A549 (cell line): Measurements from ENCODE around the gene ANKRD18B. TPM values are rescaled to one million over a fixed set of nuclear protein-coding genes. Genes with fewer than 3 reads are reported as not detected.
"Not testable (repeated sequence)": the region's sequence is repeated elsewhere in the genome, so short reads cannot be mapped to it uniquely, and the experiment has no call there.

Experiments
- ATAC-seq, 2 experiments: fragments of 200-7000 bp in 1 of 2; fragments of >200 bp in 1 of 2; cut with Nextera tagmentation in 1 of 2; cut with Tn5 transposase in 1 of 2; 3 replicates each; pipeline versions ENCODE4 v1.8.0 to v1.9.1; 2018 to 2020; ENCODE audit warnings: mild to moderate bottlenecking in 1 of 2, moderate library complexity in 1 of 2
- CTCF ChIA-PET: fragments of 300-600 bp; sonication (Branson Sonifier 250); formaldehyde crosslinking; extraction: SDS; loops from one replicate; lab custom pipeline; 2021; ENCODE audit warnings: antibody characterized with exemption, inconsistent platforms; lab: Yijun Ruan, JAX
- POLR2A ChIA-PET: fragments of 350-600 bp; formaldehyde crosslinking; extraction: SDS; loops from one replicate; lab custom pipeline; 2021; ENCODE audit warnings: antibody characterized with exemption, inconsistent platforms; lab: Yijun Ruan, JAX
- DNase-seq, 2 experiments: peaks; one replicate each; pipeline versions ENCODE4 v3.0.0 to v3.0.0-alpha.2; 2011 to 2016; ENCODE audit warnings: low read depth in 1 of 2, low spot score in 1 of 2
- FAIRE-seq: peaks from 2 replicates; lab custom pipeline; 2011; peaks lifted over from hg19 to GRCh38; lab: Jason Lieb, UNC
- H3K27ac ChIP-seq, 2 experiments: fragments of >200 bp; sonication (Bioruptor Twin); formaldehyde crosslinking; 3 replicates each; pipeline ENCODE4 v1.5.1; 2016 to 2017
- H3K4me1 ChIP-seq: fragments of >200 bp; sonication (Bioruptor Twin); formaldehyde crosslinking; 3 replicates; pipeline ENCODE4 v1.6.1; 2016
- H3K4me2 ChIP-seq: fragments of >200 bp; sonication (Bioruptor Twin); formaldehyde crosslinking; 3 replicates; pipeline ENCODE4 v1.6.1; 2016
- H3K4me3 ChIP-seq: fragments of >200 bp; sonication (Bioruptor Twin); formaldehyde crosslinking; 3 replicates; pipeline ENCODE4 v1.5.1; 2016
- H3K9me3 ChIP-seq: fragments of >200 bp; sonication (Bioruptor Twin); formaldehyde crosslinking; 3 replicates; pipeline ENCODE4 v1.6.1; 2016
- CBX8 ChIP-seq: fragments of 200-600 bp; sonication (generic); IDR thresholded peaks from 2 replicates; pipeline ENCODE4 v1.6.1; 2016
- CEBPB ChIP-seq, 2 experiments: fragments of >200 bp in 1 of 2; sonication (Bioruptor Twin) in 1 of 2; formaldehyde crosslinking in 1 of 2; IDR thresholded peaks; 2 replicates each; pipeline ENCODE4 v1.6.1; 2012 to 2016
- E2F6 ChIP-seq: IDR thresholded peaks from 2 replicates; pipeline ENCODE4 v1.6.1; 2012; ENCODE audit warnings: low read depth, borderline replicate concordance
- FOXS1 ChIP-seq: fragments of 250-450 bp; sonication (Bioruptor Pico); IDR thresholded peaks from 2 replicates; pipeline ENCODE4 v1.5.0; 2020; ENCODE audit warnings: mild to moderate bottlenecking, moderate library complexity
- JUN ChIP-seq, 2 experiments: fragments of >200 bp; sonication (Bioruptor Twin); formaldehyde crosslinking; IDR thresholded peaks; 2 replicates in 1 of 2; 3 replicates in 1 of 2; pipeline ENCODE4 v1.6.1; 2016 to 2017
- PHF8 ChIP-seq: fragments of 200-600 bp; sonication (generic); IDR thresholded peaks from 2 replicates; pipeline ENCODE4 v1.6.1; 2016; ENCODE audit warnings: low read depth, mild to moderate bottlenecking, antibody characterized with exemption, moderate library complexity, borderline replicate concordance
- POLR2A ChIP-seq: IDR thresholded peaks from 2 replicates; pipeline ENCODE4 v1.6.1; 2012; ENCODE audit warnings: mild to moderate bottlenecking, low read length
- RCOR1 ChIP-seq: fragments of 150-350 bp; IDR thresholded peaks from 2 replicates; pipeline ENCODE4 v1.6.1; 2014; ENCODE audit warnings: antibody characterized with exemption, low read length, low read depth
- ZNF302 ChIP-seq: fragments of 250-450 bp; sonication (Bioruptor Pico); IDR thresholded peaks from 2 replicates; pipeline ENCODE4 v1.9.0; 2021; ENCODE audit warnings: inconsistent platforms, mild to moderate bottlenecking, moderate library complexity
- WGBS: methylation state at CpG from one replicate; pipeline ENCODE4 v1.1.6; 2017; ENCODE audit errors: missing lambda C conversion rate; 5-methylcytosine and 5-hydroxymethylcytosine counted together
- polyA plus RNA-seq, 4 experiments: library from polyadenylated mRNA; depleted of rRNA in 3 of 4; stranded (reverse); fragments of >200 nt; fragmentation: RNase III in 1 of 4; extraction: RNeasy Plus Mini Kit Qiagen cat#74134 plus additional on column Dnase treatment in 1 of 4; gene quantifications; 2 replicates in 3 of 4; 3 replicates in 1 of 4; pipeline ENCODE4 v1.2.3, GENCODE V29; 2011 to 2017
- TF ChIP-seq, protein P1 (sequence below): fragments of >200 bp; sonication (Bioruptor Twin); formaldehyde crosslinking; IDR thresholded peaks from 3 replicates; pipeline ENCODE4 v1.6.1; 2016
- TF ChIP-seq, protein P2 (sequence below): IDR thresholded peaks from 2 replicates; pipeline ENCODE4 v1.6.1; 2012
- TF ChIP-seq, protein P3 (sequence below): fragments of 250-450 bp; sonication (Bioruptor Pico); IDR thresholded peaks from 2 replicates; pipeline ENCODE4 v1.5.0; 2020; ENCODE audit warnings: low read depth, mild to moderate bottlenecking, moderate library complexity

ANKRD18B gene
- polyA plus RNA-seq, 2 of the 4 experiments (the other 2 are of a cell fraction), result 5.6 to 12.6 TPM

- TF ChIP-seq, protein P1, sequence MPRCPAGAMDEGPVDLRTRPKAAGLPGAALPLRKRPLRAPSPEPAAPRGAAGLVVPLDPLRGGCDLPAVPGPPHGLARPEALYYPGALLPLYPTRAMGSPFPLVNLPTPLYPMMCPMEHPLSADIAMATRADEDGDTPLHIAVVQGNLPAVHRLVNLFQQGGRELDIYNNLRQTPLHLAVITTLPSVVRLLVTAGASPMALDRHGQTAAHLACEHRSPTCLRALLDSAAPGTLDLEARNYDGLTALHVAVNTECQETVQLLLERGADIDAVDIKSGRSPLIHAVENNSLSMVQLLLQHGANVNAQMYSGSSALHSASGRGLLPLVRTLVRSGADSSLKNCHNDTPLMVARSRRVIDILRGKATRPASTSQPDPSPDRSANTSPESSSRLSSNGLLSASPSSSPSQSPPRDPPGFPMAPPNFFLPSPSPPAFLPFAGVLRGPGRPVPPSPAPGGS, result 0 out of 3 replicates have a peak, but pooled peaks have one; percentile 56
- TF ChIP-seq FOXS1 (CRISPR knock-in tag), result no peak
- TF ChIP-seq, all 56 proteins: peak for 12
These were observed 17.3 kb upstream of the ANKRD18B start (continued) for GRCh38 chr9:33506626-33507370.

DNA sequence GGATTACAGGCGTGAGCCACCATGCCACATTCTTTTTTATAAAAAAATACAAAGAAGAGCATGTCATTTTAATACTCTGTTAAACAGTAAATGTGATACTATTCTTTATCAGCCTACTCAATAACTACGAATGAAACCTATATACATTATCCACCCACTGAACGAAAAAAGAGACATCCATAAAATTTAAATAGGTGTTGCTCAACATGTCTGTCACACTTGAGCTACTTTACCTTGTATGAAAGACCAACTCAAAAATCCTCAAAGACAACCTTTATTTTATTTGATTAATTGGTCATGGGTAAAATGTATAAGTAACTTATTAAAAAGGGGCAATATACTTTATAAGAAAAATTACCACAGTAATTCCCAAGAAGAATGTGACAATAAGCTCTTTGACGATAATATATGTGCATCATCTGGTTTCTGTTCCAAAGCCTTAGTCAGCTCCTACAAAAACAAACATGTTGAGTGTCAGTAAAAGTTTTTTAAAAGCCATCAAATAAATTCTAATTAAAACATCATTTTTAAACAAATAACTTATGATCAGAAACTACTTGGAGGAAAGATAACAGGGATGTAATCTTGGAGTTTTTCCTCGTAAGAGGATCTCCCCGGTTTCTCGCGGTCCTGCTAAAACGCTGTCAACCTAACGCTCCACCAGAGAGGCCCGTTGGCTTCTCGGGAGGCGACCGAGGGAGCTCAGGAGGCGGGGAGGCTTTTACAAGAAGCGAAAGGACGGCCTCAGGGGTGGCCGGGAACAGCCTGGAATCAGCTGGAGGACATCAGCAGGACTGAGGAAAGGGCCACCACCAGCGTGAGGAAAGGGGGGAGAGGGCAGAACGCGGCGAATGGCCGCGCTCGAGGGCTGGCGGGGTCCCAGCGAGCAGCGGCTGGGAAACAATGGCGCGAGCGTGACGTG is 13.5 kb upstream of the ANKRD18B start:
- WGBS, result 5% methylated on average over 32 of the region's 32 CpGs
- Histone ChIP-seq H3K4me1 (peaks cover 50% of the 10 kb centered on the region), H3K4me3 (peak overlapping the region; percentile 45), H3K9me3 (no peaks in the 10 kb centered on the region), H3K4me2 (peak overlapping the region; percentile 76), H3K27ac (peak overlapping the region; percentile 87 to 95)
- FAIRE-seq (no peak), ATAC-seq (peak; percentile 81 to 82), DNase-seq (peak; percentile 51 to 67)
- CTCF ChIA-PET, result interaction anchor here (1.2 to 2.0 kb wide), 3 partner anchors 9 to 14 kb away, joined by 4 read pairs; partner anchors contain the start of gene ANKRD18B
- TF ChIP-seq JUN (IDR thresholded peaks at IDR 0.05) (peak in 1 of 2 experiments; percentile 52; a peak in 1 of 5 replicates), CBX8 (no peak), FOXS1 (CRISPR knock-in tag) (no peak), CEBPB (IDR thresholded peaks at IDR 0.05) (peak in 1 of 2 experiments; percentile 62; a peak in 2 of 4 replicates), E2F6 (peak; percentile 35; the same call in 1 of the 2 replicates), PHF8 (peak; percentile 94), ZNF302 (no peak), RCOR1 (no peak), POLR2A (peak; percentile 82)
- TF ChIP-seq, protein P2, sequence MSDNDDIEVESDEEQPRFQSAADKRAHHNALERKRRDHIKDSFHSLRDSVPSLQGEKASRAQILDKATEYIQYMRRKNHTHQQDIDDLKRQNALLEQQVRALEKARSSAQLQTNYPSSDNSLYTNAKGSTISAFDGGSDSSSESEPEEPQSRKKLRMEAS, result peak; percentile 67
- TF ChIP-seq, protein P3, sequence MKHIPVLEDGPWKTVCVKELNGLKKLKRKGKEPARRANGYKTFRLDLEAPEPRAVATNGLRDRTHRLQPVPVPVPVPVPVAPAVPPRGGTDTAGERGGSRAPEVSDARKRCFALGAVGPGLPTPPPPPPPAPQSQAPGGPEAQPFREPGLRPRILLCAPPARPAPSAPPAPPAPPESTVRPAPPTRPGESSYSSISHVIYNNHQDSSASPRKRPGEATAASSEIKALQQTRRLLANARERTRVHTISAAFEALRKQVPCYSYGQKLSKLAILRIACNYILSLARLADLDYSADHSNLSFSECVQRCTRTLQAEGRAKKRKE (CRISPR knock-in tag), result peak; percentile 50; the same call in 1 of the 2 replicates
- TF ChIP-seq, all 56 proteins: peak for 7
- POLR2A ChIA-PET, result interaction anchor here (1.3 kb wide), 2 partner anchors 13 to 37 kb away, joined by 6 to 11 read pairs; partner anchors contain the start of genes ANKRD18B and NOL6

GRCh38 chr9:33511184-33511517 is 12.9 kb upstream of the ANKRD18B start:
- DNase-seq, ATAC-seq, FAIRE-seq, H3K9me3 ChIP-seq: not testable (repeated sequence)
- CTCF ChIA-PET, result interaction anchor here (1.2 to 2.0 kb wide), 3 partner anchors 10 to 13 kb away, joined by 4 read pairs; partner anchors contain the start of gene ANKRD18B
- WGBS, result 0% methylated on average over 8 of the region's 8 CpGs
- peak overlapping the region; percentile 76 for H3K4me2 ChIP-seq
- POLR2A ChIA-PET, result interaction anchor here (1.3 kb wide), 2 partner anchors 12 to 37 kb away, joined by 6 to 11 read pairs; partner anchors contain the start of genes ANKRD18B and NOL6
- H3K4me1 ChIP-seq, result peaks cover 48% of the 10 kb centered on the region
- TF ChIP-seq, protein P1, result 0 out of 3 replicates have a peak, but pooled peaks have one; percentile 23
- peak overlapping the region; percentile 87 to 95 for H3K27ac ChIP-seq
- peak overlapping the region; percentile 45 for H3K4me3 ChIP-seq

DNA sequence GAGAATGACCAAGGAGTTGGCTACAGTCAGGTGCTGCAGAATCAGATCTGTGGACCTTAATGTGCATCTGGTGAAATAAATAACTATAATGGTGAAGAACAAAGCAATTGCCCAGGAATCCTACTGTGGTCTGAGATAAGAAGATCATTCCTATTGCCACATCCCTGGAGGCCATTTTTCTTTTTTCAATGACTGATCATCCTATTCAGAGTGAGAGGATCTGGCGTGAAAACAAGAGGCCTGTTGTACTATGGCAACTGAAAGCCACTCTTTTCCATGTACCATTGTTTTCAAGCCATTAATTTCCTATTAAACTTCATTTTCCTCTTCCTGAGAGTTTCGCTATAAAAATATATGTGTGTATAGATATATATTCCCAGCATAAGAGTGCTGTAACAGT is 11.5 kb upstream of the ANKRD18B start:
- H3K4me2 ChIP-seq, H3K27ac ChIP-seq, ATAC-seq, DNase-seq, FAIRE-seq, H3K9me3 ChIP-seq, H3K4me3 ChIP-seq, CTCF ChIA-PET, POLR2A ChIA-PET: not testable (repeated sequence)
- peaks cover 41% of the 10 kb centered on the region; the same call in 2 of the 3 replicates for H3K4me1 ChIP-seq
- 91% methylated on average over 2 of the region's 2 CpGs for whole genome bisulfite sequencing
